GM12874 (cell line): ENCODE measurements around the gene LACC1.

Experiments used
- CTCF ChIP-seq: IDR thresholded peaks from 2 replicates; pipeline ENCODE4 v1.5.1; 2011; ENCODE audit warnings: low read depth, mild to moderate bottlenecking, control low read depth, low read length, moderate library complexity; ENCODE audit not compliant: insufficient read depth

Gene LACC1

DNA sequence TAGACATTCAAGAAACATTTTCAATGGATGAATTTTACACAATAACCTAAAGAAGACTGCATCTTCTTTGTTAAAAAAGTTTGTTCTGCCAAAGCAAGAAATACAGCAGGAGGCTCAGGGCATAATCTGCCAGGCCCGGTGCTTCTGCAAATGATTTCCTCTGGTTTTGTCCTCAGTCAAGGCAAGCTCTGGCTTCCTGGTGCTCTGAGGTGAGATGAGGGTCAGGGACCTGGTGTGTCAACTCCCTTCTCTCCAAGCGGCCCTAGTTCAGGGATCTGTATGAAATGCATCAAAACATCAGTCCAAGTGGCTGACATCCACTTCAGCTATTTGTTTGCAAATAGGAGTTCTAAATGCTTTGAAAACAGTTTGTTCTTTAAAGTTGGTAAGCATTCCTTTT lies 31.6 kb downstream of the LACC1 start:
- TF ChIP-seq CTCF = no peak

GRCh38 chr13:43911871-43912270 lies 32.2 kb downstream of the LACC1 start:
- TF ChIP-seq CTCF = no peak

DNA sequence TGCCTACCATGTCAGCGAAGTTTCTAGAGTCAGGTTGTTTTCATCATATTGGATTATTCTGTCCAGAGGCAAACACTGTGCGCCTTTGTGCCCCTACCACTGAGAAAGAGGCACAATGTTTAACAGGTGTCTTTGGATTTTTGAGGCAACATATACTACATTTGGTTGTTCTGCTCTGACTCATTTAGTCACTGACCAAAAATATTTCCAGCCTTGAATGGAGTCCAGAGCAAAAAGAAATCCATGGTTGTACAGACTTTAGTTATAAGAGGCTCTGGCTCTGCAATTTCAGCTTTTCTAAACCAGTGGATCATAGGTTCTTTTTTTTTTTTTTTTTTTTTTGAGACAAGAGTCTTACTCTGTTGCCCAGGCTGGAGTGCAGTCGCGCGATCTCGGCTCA lies 35.7 kb downstream of the LACC1 start:
- TF ChIP-seq CTCF = no peak

GRCh38 chr13:43916828-43917227 lies 37.1 kb downstream of the LACC1 start:
- no peak for TF ChIP-seq CTCF

GRCh38 chr13:43918636-43919035 lies 38.9 kb downstream of the LACC1 start:
- no peak for TF ChIP-seq CTCF

DNA sequence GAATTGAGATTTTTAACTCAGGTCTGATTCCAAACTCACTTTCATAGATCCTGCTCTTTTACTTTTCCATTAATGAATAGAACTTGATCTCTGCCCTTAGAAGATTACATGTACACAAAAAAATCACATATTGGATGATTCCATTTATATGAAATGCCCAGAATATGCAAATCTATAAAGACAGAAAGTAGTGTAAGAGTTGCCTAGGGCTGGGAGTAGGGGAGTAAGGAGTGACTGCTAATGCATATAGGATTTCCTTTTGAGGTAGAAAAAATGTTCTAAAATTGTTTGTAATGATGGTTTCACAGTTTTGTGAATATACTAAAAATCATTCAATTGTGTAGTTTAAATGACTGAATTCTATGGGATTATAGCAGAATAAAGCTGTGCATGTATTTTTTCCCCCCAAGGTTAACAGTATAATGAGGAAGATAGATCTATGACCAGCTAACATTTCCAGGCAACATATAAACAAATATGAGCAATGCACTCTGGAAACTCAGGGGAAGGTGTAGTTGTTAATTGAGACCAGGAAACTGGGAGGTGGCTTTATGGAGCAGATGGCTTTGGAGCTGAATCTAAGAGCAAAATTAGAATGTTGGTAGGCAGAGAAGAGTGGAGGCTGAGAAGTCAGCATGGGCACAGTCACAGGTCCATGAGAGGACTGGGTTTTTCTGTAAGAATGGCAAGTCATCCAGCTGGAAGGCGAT lies 41.4 kb downstream of the LACC1 start:
- no peak for TF ChIP-seq CTCF

GRCh38 chr13:43924549-43925245 lies 45.0 kb downstream of the LACC1 start:
- TF ChIP-seq CTCF = no peak
